Measurements from ENCODE around the gene GADL1. TPM values are rescaled to one million over a fixed set of nuclear protein-coding genes. Genes with fewer than 3 reads are reported as not detected.
A peak's percentile ranks its signal among the peaks of the same experiment; 100 is the strongest.

The GADL1 gene, protein sequence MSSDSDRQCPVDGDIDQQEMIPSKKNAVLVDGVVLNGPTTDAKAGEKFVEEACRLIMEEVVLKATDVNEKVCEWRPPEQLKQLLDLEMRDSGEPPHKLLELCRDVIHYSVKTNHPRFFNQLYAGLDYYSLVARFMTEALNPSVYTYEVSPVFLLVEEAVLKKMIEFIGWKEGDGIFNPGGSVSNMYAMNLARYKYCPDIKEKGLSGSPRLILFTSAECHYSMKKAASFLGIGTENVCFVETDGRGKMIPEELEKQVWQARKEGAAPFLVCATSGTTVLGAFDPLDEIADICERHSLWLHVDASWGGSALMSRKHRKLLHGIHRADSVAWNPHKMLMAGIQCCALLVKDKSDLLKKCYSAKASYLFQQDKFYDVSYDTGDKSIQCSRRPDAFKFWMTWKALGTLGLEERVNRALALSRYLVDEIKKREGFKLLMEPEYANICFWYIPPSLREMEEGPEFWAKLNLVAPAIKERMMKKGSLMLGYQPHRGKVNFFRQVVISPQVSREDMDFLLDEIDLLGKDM
- total RNA-seq: not detected

DNA sequence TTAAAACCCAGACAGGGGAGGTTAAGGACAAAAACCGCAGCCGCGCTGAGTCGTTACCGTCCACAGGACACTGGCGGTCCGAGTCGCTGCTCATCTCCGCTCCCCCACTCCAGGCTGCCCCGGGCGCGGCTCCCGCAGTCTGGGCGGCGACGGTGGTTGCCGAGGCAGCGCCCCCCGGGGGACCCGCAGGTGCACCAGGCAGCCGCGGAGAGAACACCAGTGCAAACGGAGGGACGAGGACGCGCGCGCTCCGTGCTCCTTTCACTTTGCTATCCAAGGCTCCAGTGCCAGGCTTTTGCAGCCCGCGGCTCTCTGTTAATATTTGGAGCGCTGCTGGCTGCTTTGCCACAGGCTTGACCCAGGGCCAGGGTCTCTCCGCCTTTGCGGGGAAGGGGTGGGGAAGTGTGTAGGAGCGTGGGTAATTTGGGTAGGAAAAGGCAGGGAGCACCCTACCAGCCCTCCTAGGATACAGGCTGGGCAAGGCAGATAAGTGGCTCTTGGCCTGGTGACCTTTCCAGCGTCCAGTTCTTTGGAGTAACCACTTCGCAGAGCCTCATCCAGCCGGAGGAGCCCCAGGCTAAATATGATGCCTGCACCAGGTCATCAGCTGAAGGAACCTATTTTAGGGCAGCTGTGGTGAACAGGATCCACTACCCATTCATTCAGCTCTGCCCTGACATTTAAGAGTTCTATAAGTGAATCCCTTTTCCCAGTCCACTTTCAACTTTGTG lies at the start of gene GADL1:
Gene GADL1 (minus strand): TSS at position 141 of the 731 bp plus-strand sequence. CDS start 47 bp downstream, at position 94.
- peak in 1 of 2 donors; percentile 65 for DNase-seq (ENCODE audit: low spot score in 2 of 2)
- no peaks in the 10 kb centered on the region for H3K36me3 ChIP-seq
- no peaks in the 10 kb centered on the region for H3K27me3 ChIP-seq
- H3K9me3 ChIP-seq: no peaks in the 10 kb centered on the region
- H3K4me1 ChIP-seq: peaks cover 0 to 3% of the 10 kb centered on the region in 2 donors
- TF ChIP-seq, protein P1, sequence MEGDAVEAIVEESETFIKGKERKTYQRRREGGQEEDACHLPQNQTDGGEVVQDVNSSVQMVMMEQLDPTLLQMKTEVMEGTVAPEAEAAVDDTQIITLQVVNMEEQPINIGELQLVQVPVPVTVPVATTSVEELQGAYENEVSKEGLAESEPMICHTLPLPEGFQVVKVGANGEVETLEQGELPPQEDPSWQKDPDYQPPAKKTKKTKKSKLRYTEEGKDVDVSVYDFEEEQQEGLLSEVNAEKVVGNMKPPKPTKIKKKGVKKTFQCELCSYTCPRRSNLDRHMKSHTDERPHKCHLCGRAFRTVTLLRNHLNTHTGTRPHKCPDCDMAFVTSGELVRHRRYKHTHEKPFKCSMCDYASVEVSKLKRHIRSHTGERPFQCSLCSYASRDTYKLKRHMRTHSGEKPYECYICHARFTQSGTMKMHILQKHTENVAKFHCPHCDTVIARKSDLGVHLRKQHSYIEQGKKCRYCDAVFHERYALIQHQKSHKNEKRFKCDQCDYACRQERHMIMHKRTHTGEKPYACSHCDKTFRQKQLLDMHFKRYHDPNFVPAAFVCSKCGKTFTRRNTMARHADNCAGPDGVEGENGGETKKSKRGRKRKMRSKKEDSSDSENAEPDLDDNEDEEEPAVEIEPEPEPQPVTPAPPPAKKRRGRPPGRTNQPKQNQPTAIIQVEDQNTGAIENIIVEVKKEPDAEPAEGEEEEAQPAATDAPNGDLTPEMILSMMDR (IDR thresholded peaks at IDR 0.05): peak; percentile 11 to 26 (median 13)
- peak within 1 kb of the TSS; percentile 83 for H3K4me3 ChIP-seq
- peak within 1 kb of the TSS in 1 of 2 donors; percentile 35 for H3K27ac ChIP-seq
- intact Hi-C loops (cut with DNase I): no loop called here

DNA sequence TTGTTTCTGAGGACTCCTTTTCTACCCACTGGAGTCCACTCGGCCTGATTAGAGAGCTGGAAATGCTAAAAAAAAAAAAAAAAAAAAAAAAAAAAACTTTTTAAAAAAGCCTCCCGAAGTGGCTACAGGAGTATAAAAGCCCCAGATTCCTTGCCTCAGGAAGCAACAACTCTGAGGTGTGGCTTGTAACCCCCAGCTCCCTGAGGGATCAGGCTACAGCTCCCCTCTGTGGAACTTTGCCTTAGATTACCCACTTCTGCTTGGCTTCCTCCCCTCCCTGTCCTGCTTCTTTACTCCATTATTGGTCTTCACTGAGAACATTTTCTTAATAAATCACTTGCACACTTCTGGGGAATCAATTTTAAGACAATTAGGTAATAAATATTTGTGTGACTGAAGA lies 49.7 kb upstream of the GADL1 start:
- Histone ChIP-seq H3K4me3 (no peak overlapping the region), H3K4me1 (no peaks in the 10 kb centered on the region), H3K36me3 (no peaks in the 10 kb centered on the region), H3K27me3 (no peaks in the 10 kb centered on the region), H3K27ac (no peak overlapping the region), H3K9me3 (no peaks in the 10 kb centered on the region)
- TF ChIP-seq, protein P1 (IDR thresholded peaks at IDR 0.05): no peak
- no peak for DNase-seq (ENCODE audit: low spot score in 2 of 2)
- intact Hi-C loops (cut with DNase I): no loop called here

DNA sequence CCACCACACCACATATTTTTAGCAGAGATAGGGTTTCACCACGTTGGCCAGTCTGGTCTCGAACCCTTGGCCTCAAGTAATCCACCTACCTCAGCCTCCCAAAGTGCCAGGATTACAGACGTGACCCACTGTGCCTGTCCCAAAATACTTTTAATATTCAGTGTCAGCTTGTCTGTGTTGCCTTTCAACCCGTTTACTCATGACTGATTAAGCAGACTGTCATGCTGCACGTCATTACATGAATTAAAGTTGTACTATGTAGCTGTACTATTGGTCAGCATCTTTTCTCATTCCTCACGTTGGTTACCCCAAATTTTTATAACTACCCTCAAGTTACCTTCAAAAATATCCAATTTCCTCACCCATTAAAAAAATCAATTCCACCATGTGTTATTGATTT lies 48.7 kb upstream of the GADL1 start:
- DNase-seq (ENCODE audit: low spot score in 2 of 2): no peak
- H3K27me3 ChIP-seq: no peaks in the 10 kb centered on the region
- TF ChIP-seq, protein P1 (IDR thresholded peaks at IDR 0.05): no peak
- H3K9me3 ChIP-seq: no peaks in the 10 kb centered on the region
- intact Hi-C loops (cut with DNase I): no loop called here
- no peaks in the 10 kb centered on the region for H3K36me3 ChIP-seq
- no peak overlapping the region for H3K27ac ChIP-seq
- H3K4me1 ChIP-seq: no peaks in the 10 kb centered on the region
- H3K4me3 ChIP-seq: no peak overlapping the region

DNA sequence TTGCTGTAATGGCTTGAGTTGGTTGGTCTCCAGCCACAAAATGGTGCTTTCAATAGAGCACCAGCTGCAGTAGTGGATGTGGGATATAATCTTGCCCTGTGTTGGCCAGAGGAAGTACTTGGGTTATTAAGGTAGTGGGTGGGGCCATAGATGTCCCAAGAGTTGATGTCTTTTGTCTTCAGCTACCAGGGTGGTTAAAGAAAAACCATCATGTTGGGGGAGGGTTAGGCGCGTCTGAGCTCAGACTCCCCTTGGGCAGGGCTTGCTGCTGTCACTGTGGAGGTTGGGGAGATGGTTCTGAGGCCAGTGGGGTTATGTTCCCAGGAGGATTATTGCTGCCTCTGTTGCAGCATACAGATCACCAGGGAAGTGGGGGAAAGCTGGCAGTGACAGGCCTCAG lies 46.9 kb upstream of the GADL1 start:
- intact Hi-C loops (cut with DNase I): no loop called here
- DNase-seq (ENCODE audit: low spot score in 2 of 2): no peak
- H3K36me3 ChIP-seq: no peaks in the 10 kb centered on the region

DNA sequence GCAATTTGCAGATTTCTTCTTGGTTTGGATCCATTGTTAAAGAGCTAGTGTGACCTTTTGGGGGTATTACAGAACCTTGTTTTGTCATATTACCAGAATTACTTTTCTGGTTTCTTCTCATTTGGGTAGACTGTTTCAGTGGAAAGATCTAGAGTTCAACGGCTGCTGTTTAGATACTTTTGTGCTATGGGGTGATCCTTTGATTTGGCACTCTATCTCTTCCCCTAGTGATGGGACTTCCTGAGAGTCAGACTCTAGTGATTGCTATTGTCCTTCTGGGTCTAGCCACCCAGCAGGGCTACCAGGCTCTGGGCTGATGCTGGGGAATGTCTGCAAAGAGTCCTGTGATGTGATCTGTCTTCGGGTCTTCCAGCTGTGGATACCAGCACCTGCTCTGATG lies 46.3 kb upstream of the GADL1 start:
- intact Hi-C loops (cut with DNase I): no loop called here
- H3K4me1 ChIP-seq: no peaks in the 10 kb centered on the region
- H3K4me3 ChIP-seq: no peak overlapping the region
- H3K27ac ChIP-seq: no peak overlapping the region
- no peaks in the 10 kb centered on the region for H3K9me3 ChIP-seq
- no peaks in the 10 kb centered on the region for H3K27me3 ChIP-seq
- DNase-seq (ENCODE audit: low spot score in 2 of 2): no peak
- no peaks in the 10 kb centered on the region for H3K36me3 ChIP-seq
- TF ChIP-seq, protein P1 (IDR thresholded peaks at IDR 0.05): no peak

More for the DNA sequence above, 46.9 kb upstream of the GADL1 start:
- Histone ChIP-seq H3K27me3 (no peaks in the 10 kb centered on the region), H3K4me3 (no peak overlapping the region), H3K4me1 (no peaks in the 10 kb centered on the region), H3K27ac (no peak overlapping the region), H3K9me3 (no peaks in the 10 kb centered on the region)
- TF ChIP-seq, protein P1 (IDR thresholded peaks at IDR 0.05): no peak
